Esophagus squamous epithelium (tissue), 5 donors: Measurements from ENCODE around the gene OSBPL10. TPM values are rescaled to one million over a fixed set of nuclear protein-coding genes. Genes with fewer than 3 reads are reported as not detected.

Experiments used
- DNase-seq: peaks from one replicate; lab custom pipeline; 2025; lab: John Stamatoyannopoulos, UW
- H3K27ac ChIP-seq, 4 donors: fragments of 200-600 bp; sonication (generic); one replicate each; pipeline ENCODE4 v1.5.1; 2016 to 2019; ENCODE audit warnings: mild to moderate bottlenecking in 1 of 4
- H3K27me3 ChIP-seq, 4 donors: fragments of 200-600 bp; sonication (generic); 1 replicate in 3 of 4; 2 replicates in 1 of 4; pipeline versions ENCODE4 v1.5.1 to v1.6.0; 2017 to 2021; ENCODE audit warnings: antibody characterized with exemption in 1 of 4
- H3K36me3 ChIP-seq, 3 donors: fragments of 200-600 bp; sonication (generic); one replicate each; pipeline ENCODE4 v1.5.1; 2016 to 2019
- H3K4me1 ChIP-seq, 3 donors: fragments of 200-600 bp; sonication (generic); one replicate each; pipeline ENCODE4 v1.5.1; 2017 to 2019
- H3K4me3 ChIP-seq, 4 donors: fragments of 200-600 bp; sonication (generic); 1 replicate in 3 of 4; 2 replicates in 1 of 4; pipeline ENCODE4 v1.5.1; 2016 to 2019; ENCODE audit warnings: mild to moderate bottlenecking in 2 of 4, moderate library complexity in 1 of 4
- H3K9me3 ChIP-seq, 3 donors: fragments of 200-600 bp; sonication (generic); one replicate each; pipeline ENCODE4 v1.5.1; 2016 to 2019
- POLR2A ChIP-seq, 4 donors: fragments of 450-650 bp; IDR thresholded peaks; one replicate each; pipeline ENCODE4 v1.6.1; 2017; ENCODE audit warnings: antibody characterized with exemption in 4 of 4, mild to moderate bottlenecking in 4 of 4, moderate library complexity in 3 of 4
- WGBS, 2 donors: methylation state at CpG; one replicate each; pipeline ENCODE4 v1.1.5; 2018; 5-methylcytosine and 5-hydroxymethylcytosine counted together
- intact Hi-C: fragments of 100-400 bp; cut with DNase I; formaldehyde crosslinking; loops from one replicate; pipeline ENCODE4 v1.15.0; 2022
- total RNA-seq, 4 donors: library from RNA; depleted of rRNA; stranded (reverse); fragments of >200 nt; gene quantifications; one replicate each; pipeline ENCODE4 v1.1.0, GENCODE V29; 2016
- TF ChIP-seq, protein P1 (sequence below), 6 experiments: fragments of 450-650 bp in 4 of 6; fragments of 200-600 bp in 2 of 6; sonication (generic) in 2 of 6; IDR thresholded peaks; one replicate each; pipeline ENCODE4 v1.5.1; 2016 to 2019; ENCODE audit warnings: antibody characterized with exemption in 6 of 6, mild to moderate bottlenecking in 4 of 6, moderate library complexity in 4 of 6
- donor health status: DM: yes; HTN: yes; CAD: no.

Gene OSBPL10
- total RNA-seq, 4 donors from 2014 or later = 13.8 to 65.3 (median 41.0) TPM

DNA sequence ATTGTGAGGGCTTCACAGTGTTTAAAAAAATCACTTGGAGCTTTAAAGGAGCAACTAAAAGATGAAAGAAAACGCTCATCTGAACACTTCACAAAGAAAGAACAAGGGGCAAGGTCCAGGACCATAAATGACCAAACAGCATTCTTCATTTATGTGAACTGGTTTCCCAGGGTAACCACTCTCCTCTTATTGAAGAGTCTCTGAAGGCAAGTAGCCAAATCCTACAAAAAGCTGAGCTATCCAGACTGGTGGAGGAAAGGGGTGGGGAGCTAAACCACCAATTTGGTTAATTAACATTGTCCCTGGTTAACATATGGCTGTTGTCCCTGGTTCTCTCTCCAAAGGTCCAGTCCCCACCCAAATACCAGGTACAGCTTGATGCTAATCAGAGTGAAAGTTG, 58.1 kb downstream of the OSBPL10 start:
- Histone ChIP-seq H3K4me1 (peaks cover 0 to 24% (median 0%) of the 10 kb centered on the region in 3 donors), H3K27me3 (no peaks in the 10 kb centered on the region), H3K27ac (no peak overlapping the region), H3K9me3 (no peaks in the 10 kb centered on the region), H3K36me3 (peaks cover 0 to 5% (median 0%) of the 10 kb centered on the region in 3 donors), H3K4me3 (no peak overlapping the region)
- TF ChIP-seq, protein P1, sequence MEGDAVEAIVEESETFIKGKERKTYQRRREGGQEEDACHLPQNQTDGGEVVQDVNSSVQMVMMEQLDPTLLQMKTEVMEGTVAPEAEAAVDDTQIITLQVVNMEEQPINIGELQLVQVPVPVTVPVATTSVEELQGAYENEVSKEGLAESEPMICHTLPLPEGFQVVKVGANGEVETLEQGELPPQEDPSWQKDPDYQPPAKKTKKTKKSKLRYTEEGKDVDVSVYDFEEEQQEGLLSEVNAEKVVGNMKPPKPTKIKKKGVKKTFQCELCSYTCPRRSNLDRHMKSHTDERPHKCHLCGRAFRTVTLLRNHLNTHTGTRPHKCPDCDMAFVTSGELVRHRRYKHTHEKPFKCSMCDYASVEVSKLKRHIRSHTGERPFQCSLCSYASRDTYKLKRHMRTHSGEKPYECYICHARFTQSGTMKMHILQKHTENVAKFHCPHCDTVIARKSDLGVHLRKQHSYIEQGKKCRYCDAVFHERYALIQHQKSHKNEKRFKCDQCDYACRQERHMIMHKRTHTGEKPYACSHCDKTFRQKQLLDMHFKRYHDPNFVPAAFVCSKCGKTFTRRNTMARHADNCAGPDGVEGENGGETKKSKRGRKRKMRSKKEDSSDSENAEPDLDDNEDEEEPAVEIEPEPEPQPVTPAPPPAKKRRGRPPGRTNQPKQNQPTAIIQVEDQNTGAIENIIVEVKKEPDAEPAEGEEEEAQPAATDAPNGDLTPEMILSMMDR (IDR thresholded peaks at IDR 0.05) = no peak
- no peak for TF ChIP-seq POLR2A (IDR thresholded peaks at IDR 0.05)
- WGBS, 2 donors = 52 to 56% methylated on average over 1 of the region's 1 CpG
- intact Hi-C loops = no loop called here
- DNase-seq = no peak

DNA sequence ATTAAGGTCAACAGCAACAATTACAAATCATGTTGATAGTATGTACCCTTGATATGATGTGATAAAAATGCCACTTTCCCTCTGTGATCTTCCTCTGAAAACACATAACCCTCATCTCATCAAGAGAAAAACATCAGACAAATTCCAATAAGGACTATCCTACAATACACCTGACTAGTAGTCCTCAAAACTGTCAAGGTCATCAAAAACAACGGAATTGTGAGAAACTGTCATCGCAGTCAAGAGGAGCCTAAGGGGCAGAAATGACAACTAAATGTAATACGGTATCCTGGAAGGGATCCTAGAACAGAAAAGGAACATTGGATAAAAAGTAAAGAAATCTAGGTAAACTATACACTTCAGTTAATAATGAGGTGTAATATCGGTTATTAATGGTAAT, 59.2 kb downstream of the OSBPL10 start:
- 88 to 92% methylated on average over 4 of the region's 4 CpGs for WGBS, 2 donors
- H3K36me3 ChIP-seq = peaks cover 0 to 5% (median 0%) of the 10 kb centered on the region in 3 donors
- TF ChIP-seq POLR2A (IDR thresholded peaks at IDR 0.05) = no peak
- TF ChIP-seq, protein P1 (IDR thresholded peaks at IDR 0.05) = no peak

DNA sequence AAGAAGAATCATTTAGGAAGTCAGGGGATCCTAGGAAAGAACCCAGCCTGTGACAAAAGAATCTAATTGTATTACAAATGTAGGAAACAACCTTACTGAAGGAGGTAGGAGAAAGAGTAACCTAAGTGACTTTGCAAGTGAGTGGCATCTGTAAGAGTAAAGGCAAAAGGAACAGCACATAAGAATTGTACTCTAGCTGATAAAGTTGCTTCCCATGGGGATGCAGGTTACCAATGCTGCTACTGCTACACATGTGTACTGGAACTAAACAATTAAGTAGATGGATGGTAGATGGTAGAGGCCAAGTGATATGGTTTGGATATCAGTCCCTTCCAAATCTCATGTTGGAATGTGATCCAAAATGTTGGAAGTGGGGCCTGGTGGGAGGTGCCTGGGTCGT, 60.8 kb downstream of the OSBPL10 start:
- intact Hi-C loops = no loop called here
- peaks cover 0 to 5% (median 0%) of the 10 kb centered on the region in 3 donors for H3K36me3 ChIP-seq
- H3K4me3 ChIP-seq = no peak overlapping the region
- H3K4me1 ChIP-seq = peaks cover 0 to 45% (median 14%) of the 10 kb centered on the region in 3 donors
- H3K9me3 ChIP-seq = no peaks in the 10 kb centered on the region
- 54 to 57% methylated on average over 1 of the region's 1 CpG for WGBS, 2 donors
- no peak overlapping the region for H3K27ac ChIP-seq
- H3K27me3 ChIP-seq = no peaks in the 10 kb centered on the region
- no peak for TF ChIP-seq POLR2A (IDR thresholded peaks at IDR 0.05)
- TF ChIP-seq, protein P1 (IDR thresholded peaks at IDR 0.05) = no peak
- DNase-seq = no peak

More for the DNA sequence above, 59.2 kb downstream of the OSBPL10 start:
- Histone ChIP-seq H3K4me1 (peaks cover 0 to 35% (median 8%) of the 10 kb centered on the region in 3 donors), H3K4me3 (no peak overlapping the region), H3K9me3 (no peaks in the 10 kb centered on the region), H3K27ac (no peak overlapping the region), H3K27me3 (no peaks in the 10 kb centered on the region)
- DNase-seq = no peak
- intact Hi-C loops = no loop called here

DNA sequence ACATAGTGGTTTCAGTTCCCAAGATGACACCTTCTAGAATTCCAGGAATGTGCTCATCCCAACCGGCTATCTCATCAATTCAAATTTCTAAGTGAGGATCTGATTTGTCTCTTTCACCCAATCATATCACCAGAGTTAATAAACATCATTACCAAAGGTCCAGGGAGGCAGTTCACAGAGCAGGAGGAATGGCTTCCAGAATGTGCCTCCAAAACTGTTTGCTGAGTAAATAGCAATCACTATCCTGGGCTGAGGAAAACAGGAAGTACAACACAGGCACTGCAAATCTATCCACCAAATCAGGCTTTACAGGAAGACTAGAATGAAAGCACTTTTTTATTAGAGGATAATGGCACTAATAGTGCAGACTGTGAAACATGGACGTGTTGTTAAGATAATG, 61.5 kb downstream of the OSBPL10 start:
- intact Hi-C loops = no loop called here
- WGBS, 2 donors = 78 to 82% methylated on average over 2 of the region's 2 CpGs
- no peaks in the 10 kb centered on the region for H3K9me3 ChIP-seq
- no peak overlapping the region for H3K4me3 ChIP-seq
- no peaks in the 10 kb centered on the region for H3K27me3 ChIP-seq
- H3K27ac ChIP-seq = no peak overlapping the region
- TF ChIP-seq, protein P1 (IDR thresholded peaks at IDR 0.05) = no peak
- no peak for TF ChIP-seq POLR2A (IDR thresholded peaks at IDR 0.05)
- H3K4me1 ChIP-seq = peaks cover 0 to 45% (median 14%) of the 10 kb centered on the region in 3 donors
- peaks cover 0 to 5% (median 0%) of the 10 kb centered on the region in 3 donors for H3K36me3 ChIP-seq
- no peak for DNase-seq

DNA sequence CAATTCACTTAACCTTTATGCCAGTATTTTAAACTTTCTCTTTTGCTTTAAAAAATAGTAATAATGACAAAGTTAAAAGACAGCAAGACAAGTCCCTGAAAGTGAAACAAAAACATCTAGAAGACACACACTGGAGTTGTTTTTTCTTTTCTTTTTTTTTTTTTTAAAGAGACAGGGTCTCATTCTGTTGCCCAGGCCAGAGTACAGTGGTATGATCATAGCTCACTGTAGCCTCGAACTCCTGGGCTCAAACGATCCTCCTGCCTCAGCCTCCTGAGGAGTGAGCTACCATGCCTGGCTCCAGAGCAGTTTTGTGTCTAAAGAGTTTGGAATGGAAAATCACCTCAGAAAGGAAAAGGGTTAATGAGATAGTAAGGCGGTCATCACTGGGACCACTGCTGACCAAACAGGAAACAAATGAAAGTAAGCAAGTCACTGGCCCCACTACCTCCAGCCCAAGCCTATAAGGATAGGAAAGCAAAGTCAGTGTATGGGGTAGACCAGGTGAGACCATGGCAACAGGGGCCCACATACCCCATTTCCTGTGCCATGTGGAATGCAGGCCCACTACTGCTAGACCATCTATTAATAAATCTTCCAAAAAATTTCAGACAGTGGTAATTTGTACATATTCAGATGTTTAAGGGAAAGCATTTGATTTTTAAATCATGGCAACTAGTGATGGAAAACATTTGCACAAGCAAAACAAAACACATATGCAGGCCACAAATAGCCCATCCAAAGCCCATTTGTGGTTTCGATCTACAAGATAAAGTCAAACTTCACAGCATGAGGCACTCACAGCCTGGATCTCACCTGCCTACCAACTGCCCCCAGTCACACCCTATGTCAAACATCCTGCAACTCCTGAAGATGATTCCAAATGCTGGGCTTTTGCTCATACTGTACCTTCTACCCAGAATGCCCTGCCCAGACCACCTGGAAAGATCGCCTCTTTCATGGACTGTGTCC, 62.6 kb downstream of the OSBPL10 start:
- intact Hi-C loops = no loop called here
- Histone ChIP-seq H3K9me3 (no peaks in the 10 kb centered on the region), H3K27ac (peak overlapping the region in 1 of 4 donors; percentile 53), H3K36me3 (peaks cover 0 to 5% (median 0%) of the 10 kb centered on the region in 3 donors), H3K4me1 (peaks cover 0 to 44% (median 14%) of the 10 kb centered on the region in 3 donors), H3K4me3 (peak overlapping the region in 1 of 4 donors; percentile 27), H3K27me3 (no peaks in the 10 kb centered on the region)
- no peak for TF ChIP-seq POLR2A (IDR thresholded peaks at IDR 0.05)
- TF ChIP-seq, protein P1 (IDR thresholded peaks at IDR 0.05) = no peak
- DNase-seq = no peak
- WGBS, 2 donors = 75% methylated on average over 5 of the region's 5 CpGs
